Measurements from ENCODE around the gene EXTL2. TPM values are rescaled to one million over a fixed set of nuclear protein-coding genes. Genes with fewer than 3 reads are reported as not detected.

Gene EXTL2, protein sequence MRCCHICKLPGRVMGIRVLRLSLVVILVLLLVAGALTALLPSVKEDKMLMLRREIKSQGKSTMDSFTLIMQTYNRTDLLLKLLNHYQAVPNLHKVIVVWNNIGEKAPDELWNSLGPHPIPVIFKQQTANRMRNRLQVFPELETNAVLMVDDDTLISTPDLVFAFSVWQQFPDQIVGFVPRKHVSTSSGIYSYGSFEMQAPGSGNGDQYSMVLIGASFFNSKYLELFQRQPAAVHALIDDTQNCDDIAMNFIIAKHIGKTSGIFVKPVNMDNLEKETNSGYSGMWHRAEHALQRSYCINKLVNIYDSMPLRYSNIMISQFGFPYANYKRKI
- total RNA-seq, result 19.1 and 20.8 TPM in 2 replicates

DNA sequence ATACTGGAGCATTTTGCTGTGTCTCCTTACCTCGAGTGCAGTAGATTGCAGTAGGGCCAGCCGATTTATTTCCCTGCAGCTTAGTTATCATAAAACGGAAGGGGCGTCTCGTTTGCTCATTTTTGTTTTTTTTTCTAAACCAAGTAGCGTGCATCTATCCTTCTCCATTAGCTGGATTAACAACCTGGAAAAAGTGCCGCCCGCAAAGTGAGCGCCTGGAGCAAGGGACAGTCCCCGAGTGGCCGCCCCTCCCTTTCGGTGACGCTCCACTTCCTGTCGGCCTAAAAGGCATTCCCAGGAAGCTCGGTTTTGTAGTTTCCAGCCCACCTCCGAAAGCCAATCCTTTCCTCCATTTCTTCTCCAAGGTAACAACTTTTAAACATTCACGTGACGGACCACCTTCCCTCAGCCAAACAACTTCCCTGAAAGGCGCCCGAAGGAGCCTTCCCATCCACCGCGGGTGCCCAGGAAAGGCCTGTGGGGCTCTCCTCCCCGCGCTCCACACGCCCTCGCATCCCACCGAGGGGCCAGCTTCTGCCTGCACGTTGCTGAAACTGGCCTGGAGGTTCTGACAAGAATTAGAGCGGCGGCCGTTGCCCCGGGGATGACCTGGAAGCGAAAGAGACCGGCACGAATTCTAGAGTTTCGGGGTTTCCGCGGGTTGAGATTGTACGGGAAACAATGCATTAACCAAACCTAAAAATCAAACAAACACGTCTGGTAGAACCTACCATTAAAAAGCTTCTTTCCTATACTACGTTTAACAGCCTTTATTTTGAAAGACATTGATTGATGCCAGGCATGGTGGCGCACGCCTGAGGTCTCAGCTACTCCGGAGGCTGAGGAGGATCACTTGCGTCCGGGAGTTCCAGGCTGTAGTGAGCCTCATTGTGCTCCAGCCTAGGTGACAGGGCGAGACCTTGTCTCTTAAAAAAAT is at the start of gene EXTL2:
Gene EXTL2, minus strand, starts transcription at position 240 of the 937 bp plus-strand sequence. CDS start 6,085 bp downstream, outside the sequence.

DNA sequence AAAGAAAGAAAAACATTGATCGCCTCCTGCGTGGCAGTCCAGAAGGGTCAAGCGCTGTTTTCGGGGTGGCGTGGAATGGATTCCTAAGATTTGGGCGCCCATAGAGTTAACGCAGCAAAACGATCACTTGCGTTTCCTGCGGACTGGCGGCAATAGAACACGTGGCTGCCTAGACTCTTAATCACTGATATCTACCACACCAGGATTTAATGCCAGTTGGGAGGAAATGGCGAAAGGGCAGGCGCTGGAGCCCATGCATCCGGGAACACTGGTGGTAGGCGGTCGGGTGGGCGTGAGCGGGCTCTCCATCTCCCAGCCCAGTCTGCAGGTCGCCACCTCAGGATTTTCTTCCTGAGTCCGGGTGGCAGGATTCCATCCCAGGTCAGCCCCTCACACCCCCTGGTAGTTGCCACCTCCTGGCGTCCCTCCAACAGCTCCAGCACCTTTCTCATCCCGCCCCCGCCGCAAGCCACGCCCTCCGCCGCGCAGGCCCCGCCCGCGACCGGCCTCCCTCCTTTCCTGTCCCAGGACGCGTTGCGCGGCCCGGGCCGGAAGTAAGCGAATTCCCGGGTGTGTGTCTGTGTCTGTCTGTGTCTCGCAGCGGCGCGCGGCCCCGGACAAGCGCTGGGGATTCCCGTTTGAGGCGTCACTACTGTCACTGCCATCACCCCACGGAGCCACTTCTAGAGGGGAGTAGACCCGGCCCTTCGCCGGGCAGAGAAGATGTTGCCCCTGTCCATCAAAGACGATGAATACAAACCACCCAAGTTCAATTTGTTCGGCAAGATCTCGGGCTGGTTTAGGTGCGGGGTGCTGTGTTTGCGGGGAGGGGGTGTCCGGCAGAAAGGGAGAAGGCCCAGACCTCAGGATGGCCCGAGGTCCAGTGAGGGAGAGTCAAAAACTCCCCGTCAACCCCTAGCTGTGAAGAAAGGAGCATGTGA is 1.2 kb upstream of the EXTL2 start, which contains the start of gene SLC30A7:
Gene SLC30A7, plus strand, starts transcription at position 551 of the 941 bp plus-strand sequence. Its CDS starts 173 bp downstream, at position 724.

Other genes with a start within 250 kb of the EXTL2 start
- gene VCAM1, start 175.1 kb downstream of the EXTL2 start, total RNA-seq, result 2.9 and 5.4 TPM in 2 replicates
- gene SLC30A7, start 1.2 kb upstream of the EXTL2 start, total RNA-seq, result 17.2 and 19.2 TPM in 2 replicates
- 33.1 and 49.8 TPM in 2 replicates for gene DPH5, start 130.9 kb upstream of the EXTL2 start, total RNA-seq